ENCODE results near the gene SLC26A5.

Gene SLC26A5

GRCh38 chr7:103446049-103446520 is at the start of gene SLC26A5:
TSS of gene SLC26A5 (minus strand) at chr7:103446207. CDS start at chr7:103421514, 24,693 bp downstream.
- TF ChIP-seq CTCF (conservative IDR thresholded peaks at IDR 0.05) = no peak
- peak within 1 kb of the TSS; percentile 76 for H3K27ac ChIP-seq

GRCh38 chr7:103487419-103487818 is 41.4 kb upstream of the SLC26A5 start:
- H3K27ac ChIP-seq = peak overlapping the region; percentile 47
- no peak for TF ChIP-seq CTCF (conservative IDR thresholded peaks at IDR 0.05)

- peak overlapping the region; percentile 47 for H3K27ac ChIP-seq
These were observed 40.9 kb upstream of the SLC26A5 start for GRCh38 chr7:103486873-103487272.

DNA sequence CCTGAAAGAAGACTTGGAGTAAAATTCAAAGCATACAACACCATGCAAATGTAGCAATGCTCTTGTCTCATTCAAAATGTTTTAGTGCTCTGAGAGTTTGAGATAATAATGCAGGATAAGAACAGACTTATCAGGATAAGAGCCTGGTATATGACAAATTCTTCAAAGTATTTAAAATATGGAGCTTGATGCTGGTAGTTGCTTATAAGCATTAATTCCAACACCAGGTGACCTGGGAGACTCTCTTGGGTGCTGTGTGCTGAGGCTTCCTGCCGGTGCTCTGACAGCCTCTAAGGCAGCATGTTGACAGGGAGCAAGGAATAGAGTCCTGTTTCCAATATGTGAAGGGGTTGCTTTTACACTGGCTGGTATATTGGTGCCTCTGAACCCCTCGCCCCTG is 34.8 kb upstream of the SLC26A5 start:
- TF ChIP-seq CTCF (conservative IDR thresholded peaks at IDR 0.05) = no peak
- H3K27ac ChIP-seq = peak overlapping the region; percentile 63

GRCh38 chr7:103474956-103475355 is 28.9 kb upstream of the SLC26A5 start:
- TF ChIP-seq CTCF (conservative IDR thresholded peaks at IDR 0.05) = no peak

DNA sequence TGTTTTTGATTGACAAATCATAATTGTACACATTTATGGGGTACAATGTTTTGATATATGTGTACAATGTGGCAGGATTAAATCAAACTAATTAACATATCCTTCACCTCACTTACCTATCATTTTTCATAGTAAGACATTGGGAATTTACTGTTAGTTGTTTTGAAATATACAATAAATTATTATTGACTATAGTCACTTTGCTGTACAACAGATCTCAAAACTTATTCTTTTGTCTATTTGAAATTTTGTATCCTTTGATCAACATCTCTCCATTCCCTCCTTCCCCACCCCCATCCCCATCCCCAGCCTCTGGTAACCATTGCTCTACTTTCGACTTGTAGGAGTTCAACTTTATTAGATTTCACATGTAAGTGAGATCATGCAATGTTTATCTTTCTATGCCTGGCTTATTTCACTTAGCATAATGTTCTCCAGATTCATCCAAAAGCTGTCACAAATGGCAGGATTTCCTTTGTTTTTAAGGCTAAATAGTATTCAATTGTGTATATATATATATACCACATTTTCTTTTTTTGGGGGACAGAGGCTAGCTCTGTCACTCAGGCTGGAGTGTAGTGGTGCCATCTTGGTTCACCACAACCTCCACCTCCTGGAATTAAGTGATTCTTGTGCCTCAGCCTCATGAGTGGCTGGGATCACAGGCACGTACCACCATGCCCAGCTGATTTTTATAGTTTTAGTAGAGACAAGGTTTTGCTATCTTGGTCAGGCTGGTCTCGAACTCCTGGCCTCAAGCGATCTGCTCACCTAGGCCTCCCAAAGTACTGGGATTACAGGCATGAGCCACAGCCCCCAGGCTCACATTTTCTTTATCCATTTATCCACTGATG is 23.3 kb upstream of the SLC26A5 start:
- H3K27ac ChIP-seq = no peak overlapping the region
- TF ChIP-seq CTCF (conservative IDR thresholded peaks at IDR 0.05) = no peak

More at GRCh38 chr7:103474956-103475355, 28.9 kb upstream of the SLC26A5 start:
- no peak overlapping the region for H3K27ac ChIP-seq

- no peak for TF ChIP-seq CTCF (conservative IDR thresholded peaks at IDR 0.05)
- no peak overlapping the region for H3K27ac ChIP-seq
These were observed 20.8 kb upstream of the SLC26A5 start for GRCh38 chr7:103466814-103467213.

DNA sequence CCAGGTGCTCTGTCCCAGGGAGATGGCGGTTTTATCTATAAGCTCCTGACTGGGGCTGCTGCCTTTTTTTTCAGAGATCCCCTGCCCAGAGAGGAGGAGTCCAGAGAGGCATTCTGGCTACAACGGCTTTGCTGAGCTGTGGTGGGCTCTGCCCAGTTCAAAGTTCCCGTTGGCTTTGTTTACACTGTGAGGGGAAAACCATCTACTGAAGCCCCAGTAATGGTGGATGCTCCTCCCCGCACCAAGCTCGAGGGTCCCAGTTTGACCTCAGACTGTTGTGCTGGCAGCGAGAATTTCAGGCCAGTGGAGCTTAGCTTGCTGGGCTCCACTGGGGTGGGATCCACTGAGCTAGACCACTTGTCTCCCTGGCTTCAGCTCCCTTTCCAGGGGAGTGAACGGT is 16.4 kb upstream of the SLC26A5 start:
- no peak for TF ChIP-seq CTCF (conservative IDR thresholded peaks at IDR 0.05)
- no peak overlapping the region for H3K27ac ChIP-seq

Data from VCaP (cell line).